Fibroblast of mammary gland (primary cell): ENCODE measurements around the gene SCAP.

Experiments
- DNase-seq: peaks from one replicate; pipeline ENCODE4 v3.0.0-alpha.2; 2010; ENCODE audit warnings: low read depth
- H3K4me3 ChIP-seq: 2 replicates; pipeline ENCODE4 v1.5.1; 2011; ENCODE audit warnings: low read depth, mild to moderate bottlenecking, low read length, moderate library complexity; ENCODE audit not compliant: control insufficient read depth
- TF ChIP-seq, protein P1 (sequence below): conservative IDR thresholded peaks from 2 replicates; pipeline ENCODE4 v1.5.1; 2011; ENCODE audit warnings: low read depth, low read length, inconsistent platforms; ENCODE audit not compliant: control insufficient read depth, insufficient read depth

SCAP gene

DNA sequence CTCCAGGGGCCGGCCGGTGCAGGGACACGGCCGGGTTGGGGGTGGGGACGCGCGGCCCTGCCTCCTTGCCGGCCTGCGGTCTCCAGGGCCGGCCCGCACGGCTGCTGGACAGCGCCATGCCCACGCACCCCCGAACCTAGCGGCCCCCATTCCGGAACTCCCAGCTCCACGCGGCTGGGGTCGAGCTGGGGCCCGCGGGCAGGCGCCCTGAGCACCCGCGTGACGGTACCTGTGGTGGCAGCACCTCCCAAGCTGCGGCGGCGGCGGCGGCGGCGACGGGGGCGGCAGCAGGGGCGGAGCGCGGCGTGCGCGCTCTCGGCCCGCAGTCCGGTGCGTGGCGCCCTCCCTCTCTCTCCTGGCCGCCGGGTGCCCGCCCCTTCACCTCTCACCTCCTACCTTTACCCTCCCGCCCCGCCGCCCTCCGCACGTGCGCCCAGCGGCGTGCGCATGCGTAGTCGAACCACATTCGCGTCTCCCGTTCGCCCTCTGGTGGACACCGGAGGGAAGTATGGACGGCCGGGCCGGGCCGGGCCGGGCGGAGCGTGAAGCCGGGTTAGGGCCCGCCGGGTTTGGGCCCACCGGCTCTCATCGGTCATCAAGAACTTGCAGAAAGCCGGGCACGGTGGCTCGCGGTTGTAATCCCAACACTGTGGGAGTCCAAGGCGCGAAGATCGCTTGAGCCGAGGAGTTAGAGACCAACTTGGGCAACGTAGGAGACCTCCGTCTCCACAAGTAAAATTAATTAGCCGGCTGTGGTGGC lies at the start of gene SCAP:
SCAP (minus strand) TSS at position 372 of the 760 bp plus-strand sequence. CDS start 32,948 bp downstream, outside the sequence.
- TF ChIP-seq, protein P1, sequence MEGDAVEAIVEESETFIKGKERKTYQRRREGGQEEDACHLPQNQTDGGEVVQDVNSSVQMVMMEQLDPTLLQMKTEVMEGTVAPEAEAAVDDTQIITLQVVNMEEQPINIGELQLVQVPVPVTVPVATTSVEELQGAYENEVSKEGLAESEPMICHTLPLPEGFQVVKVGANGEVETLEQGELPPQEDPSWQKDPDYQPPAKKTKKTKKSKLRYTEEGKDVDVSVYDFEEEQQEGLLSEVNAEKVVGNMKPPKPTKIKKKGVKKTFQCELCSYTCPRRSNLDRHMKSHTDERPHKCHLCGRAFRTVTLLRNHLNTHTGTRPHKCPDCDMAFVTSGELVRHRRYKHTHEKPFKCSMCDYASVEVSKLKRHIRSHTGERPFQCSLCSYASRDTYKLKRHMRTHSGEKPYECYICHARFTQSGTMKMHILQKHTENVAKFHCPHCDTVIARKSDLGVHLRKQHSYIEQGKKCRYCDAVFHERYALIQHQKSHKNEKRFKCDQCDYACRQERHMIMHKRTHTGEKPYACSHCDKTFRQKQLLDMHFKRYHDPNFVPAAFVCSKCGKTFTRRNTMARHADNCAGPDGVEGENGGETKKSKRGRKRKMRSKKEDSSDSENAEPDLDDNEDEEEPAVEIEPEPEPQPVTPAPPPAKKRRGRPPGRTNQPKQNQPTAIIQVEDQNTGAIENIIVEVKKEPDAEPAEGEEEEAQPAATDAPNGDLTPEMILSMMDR, result no peak
- DNase-seq, result peak; percentile 78
- peak within 1 kb of the TSS; percentile 62 for H3K4me3 ChIP-seq

DNA sequence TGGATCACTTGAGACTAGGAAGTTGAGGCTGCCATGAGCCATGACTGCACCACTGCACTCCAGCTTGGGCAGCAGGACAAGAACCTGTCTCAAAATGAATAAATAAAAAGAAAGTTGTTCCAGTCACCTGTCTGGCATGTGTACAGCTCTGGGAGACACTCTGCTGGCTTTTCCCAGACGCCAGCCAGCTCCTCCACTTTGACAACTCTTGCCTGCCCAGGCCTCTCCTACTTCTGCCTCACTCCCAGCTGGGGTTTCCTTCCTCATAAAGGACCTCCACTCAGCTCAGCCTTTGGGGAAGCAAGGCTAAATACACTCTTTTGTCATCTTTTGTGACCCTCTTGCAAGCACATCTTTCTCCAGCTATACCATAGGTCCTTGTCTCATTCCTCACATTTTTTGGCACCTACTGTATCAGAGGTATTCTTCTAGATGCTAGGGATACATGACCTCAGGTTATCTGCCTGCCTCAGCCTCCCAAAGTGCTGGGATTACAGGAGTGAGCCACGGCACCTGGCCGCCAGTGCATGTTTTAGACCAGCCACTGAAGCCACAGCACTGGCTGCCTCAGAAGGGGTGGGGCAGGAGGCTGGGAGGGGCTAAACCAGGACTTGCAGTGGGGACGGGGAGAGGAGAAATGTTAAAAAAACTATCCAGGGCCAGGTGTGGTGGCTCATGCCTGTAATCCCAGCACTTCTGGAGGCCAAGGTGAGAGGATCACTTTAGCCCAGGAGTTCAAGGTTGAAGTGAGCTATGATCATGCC lies 47.8 kb upstream of the SCAP start:
- TF ChIP-seq, protein P1, result no peak
- H3K4me3 ChIP-seq, result no peak overlapping the region
- DNase-seq, result no peak

DNA sequence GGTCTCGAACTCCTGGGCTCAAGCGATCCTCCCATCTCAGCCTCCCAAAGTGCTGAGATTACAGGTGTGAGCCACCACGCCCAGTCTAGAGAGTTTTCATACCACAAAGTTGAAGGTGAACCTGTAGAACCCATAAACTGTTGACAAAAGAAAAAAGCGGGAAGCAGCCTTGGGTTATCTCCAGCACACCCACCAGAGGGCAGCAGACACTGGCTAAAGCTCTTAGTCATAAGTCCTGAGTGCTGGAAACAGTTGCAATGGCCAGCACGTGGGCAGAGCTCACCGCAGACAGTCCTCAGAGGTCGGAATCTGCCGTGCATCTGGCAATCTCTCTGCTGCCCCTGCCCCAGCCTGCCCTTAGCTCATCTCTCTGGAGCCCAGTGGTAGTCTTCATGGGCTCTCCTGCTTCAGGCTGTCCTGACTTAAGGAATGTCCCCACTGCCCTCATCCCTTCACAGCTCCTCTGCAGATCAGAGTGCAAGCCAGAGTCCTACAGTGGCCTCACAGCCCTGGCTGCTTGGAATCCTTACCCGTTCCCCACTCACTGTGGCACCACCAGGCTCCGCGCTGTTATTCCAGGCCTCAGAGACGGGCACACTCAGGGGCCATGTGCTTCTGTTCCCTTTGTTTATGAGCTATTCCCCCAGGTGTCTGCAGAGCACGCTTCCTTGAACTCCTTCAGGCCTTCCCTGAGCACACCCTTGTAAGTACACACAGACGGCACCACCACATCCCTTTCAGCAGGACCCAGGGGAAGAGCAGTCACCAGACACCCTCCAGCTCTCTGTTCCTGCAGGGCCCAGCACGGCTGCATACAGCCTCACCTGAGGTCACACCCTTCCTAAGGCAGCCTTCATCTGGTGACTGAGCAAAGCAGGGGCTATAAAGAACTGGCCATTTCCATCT lies 46.6 kb upstream of the SCAP start:
- H3K4me3 ChIP-seq, result no peak overlapping the region
- DNase-seq, result peak; percentile 91
- TF ChIP-seq, protein P1, result peak; percentile 91

DNA sequence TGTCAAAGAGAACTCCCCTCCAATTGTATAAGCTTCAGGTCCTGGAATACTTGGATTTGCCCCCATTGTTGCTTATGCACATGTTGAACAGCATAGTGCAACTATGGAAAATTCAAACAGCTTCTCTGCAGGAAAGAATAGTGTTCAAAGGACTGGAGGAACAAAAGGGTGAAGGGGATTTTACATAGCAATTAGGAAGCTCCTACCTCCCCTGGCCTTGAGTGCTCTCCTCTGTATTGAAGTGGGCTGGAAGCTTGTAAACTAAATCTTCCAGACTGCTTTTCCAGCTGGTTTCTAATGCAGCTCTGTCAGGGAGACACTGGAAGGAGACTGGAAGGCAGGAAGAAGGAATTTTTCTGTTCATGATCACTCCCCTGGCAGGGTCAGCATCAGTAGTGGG lies 45.0 kb upstream of the SCAP start:
- TF ChIP-seq, protein P1, result no peak
- no peak overlapping the region for H3K4me3 ChIP-seq
- DNase-seq, result no peak

DNA sequence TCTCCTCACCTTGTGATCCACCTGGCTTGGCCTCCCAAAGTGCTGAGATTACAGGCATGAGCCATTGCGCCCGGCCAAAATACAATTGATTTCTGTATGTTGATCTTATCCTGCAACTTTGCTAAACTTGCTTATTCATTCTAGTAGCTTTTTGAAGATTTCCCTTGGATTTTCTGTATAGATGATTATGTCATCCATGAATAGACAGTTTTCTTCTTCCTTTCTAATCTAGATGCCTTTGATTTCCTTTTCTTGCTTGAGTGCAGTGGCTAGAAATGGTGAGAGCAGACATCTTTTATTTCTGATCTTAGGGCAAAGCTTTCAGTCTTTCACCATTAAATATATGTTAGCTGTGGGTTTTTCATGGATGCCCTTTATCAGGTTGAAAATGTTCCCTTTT lies 42.2 kb upstream of the SCAP start:
- H3K4me3 ChIP-seq, result no peak overlapping the region
- DNase-seq, result no peak
- TF ChIP-seq, protein P1, result no peak

DNA sequence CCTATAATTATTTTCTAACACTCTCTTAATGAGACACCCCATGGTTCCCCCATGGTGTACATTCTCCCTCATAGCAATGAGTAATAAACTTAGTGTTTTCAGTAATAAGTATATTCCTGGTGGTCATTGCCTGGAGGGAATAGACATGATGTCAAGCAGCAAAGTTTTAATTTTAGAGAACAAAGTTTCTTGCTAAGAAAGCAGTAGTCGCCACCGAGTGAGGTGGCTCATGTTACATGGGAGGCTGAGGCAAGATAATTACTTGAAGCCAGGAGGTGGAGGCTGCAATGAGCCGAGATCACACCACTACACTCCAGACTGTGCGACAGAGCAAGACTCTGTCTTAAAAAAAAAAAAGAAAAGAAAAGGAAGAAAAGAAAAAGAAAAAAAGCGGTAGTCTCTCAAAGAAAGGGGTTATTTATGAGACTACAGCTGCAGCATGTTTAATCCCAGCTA lies 40.2 kb upstream of the SCAP start:
- no peak for DNase-seq
- TF ChIP-seq, protein P1, result no peak
- H3K4me3 ChIP-seq, result no peak overlapping the region
